ENCODE measurements around the gene TMEM245. TPM values are rescaled to one million over a fixed set of nuclear protein-coding genes. Genes with fewer than 3 reads are reported as not detected.

The TMEM245 gene
- total and polyA plus RNA-seq, 2 donors (not counting 1 experiment from before 2014, with no cell fraction given) = 6.3 to 34.3 TPM

DNA sequence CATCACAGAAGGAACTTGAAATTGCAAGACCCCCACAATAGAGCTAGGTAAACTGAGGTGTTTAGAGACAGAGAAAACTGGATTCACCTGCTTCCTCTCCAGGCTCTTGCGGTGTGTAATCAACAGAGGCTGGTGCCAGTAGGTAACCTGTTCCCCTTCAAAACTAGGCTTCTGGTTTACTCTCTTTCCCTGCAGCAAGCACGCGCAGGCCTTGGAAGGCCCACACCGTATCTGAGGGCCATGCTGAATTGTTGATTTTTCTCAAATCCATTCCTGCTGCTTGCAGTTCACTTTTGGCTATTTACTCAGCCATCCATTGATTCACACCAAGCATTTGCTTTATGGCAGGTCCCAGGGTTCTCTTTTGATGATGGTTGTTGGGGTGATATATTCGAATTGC lies 48.0 kb upstream of the TMEM245 start:
- WGBS (ENCODE audit: insufficient coverage) = 97% methylated on average over 4 of the region's 5 CpGs
- Histone ChIP-seq H3K27ac (ENCODE audit: low read length in 2 of 2) (no peak overlapping the region), H3K9ac (ENCODE audit: low read length) (no peak overlapping the region), H4K20me1 (ENCODE audit: control insufficient read depth, insufficient read depth, low read length, poor library complexity, severe bottlenecking) (no peaks in the 10 kb centered on the region), H3K4me3 (ENCODE audit: control extremely low read depth in 1 of 5, extremely low read depth in 1 of 5, insufficient read depth in 1 of 5, low read depth in 2 of 5, low read length in 4 of 5) (no peak overlapping the region), H3K79me2 (ENCODE audit: control insufficient read depth, insufficient read depth, low read length) (no peaks in the 10 kb centered on the region), H3K9me3 (ENCODE audit: control extremely low read depth in 1 of 3, control insufficient read depth in 2 of 3, insufficient read depth in 1 of 3, low read length in 2 of 3) (no peaks in the 10 kb centered on the region), H3K27me3 (replicated peaks in 1 of 4; ENCODE audit: control extremely low read depth in 1 of 4, control insufficient read depth in 3 of 4, insufficient read depth in 4 of 4, low read length in 3 of 4) (peaks cover 0 to 26% (median 20%) of the 10 kb centered on the region in 4 experiments), H2AFZ (ENCODE audit: insufficient read depth, low read depth, low read length, poor library complexity, severe bottlenecking) (no peak overlapping the region), H3K36me3 (replicated peaks in 1 of 2; ENCODE audit: control extremely low read depth in 1 of 2, control insufficient read depth in 1 of 2, extremely low read depth in 1 of 2, insufficient read depth in 2 of 2, low read length in 1 of 2) (no peaks in the 10 kb centered on the region), H3K4me1 (ENCODE audit: control insufficient read depth in 2 of 2, insufficient read depth in 2 of 2, low read length in 2 of 2) (peaks cover 0 to 5% of the 10 kb centered on the region in 2 donors), H3K4me2 (replicated peaks; ENCODE audit: low read depth, low read length, poor library complexity, severe bottlenecking) (no peak overlapping the region)
- TF ChIP-seq EZH2 (IDR thresholded peaks at IDR 0.05; ENCODE audit: borderline replicate concordance, insufficient read depth, low read depth, low read length, poor library complexity, severe bottlenecking) = no peak
- TF ChIP-seq, protein P1, sequence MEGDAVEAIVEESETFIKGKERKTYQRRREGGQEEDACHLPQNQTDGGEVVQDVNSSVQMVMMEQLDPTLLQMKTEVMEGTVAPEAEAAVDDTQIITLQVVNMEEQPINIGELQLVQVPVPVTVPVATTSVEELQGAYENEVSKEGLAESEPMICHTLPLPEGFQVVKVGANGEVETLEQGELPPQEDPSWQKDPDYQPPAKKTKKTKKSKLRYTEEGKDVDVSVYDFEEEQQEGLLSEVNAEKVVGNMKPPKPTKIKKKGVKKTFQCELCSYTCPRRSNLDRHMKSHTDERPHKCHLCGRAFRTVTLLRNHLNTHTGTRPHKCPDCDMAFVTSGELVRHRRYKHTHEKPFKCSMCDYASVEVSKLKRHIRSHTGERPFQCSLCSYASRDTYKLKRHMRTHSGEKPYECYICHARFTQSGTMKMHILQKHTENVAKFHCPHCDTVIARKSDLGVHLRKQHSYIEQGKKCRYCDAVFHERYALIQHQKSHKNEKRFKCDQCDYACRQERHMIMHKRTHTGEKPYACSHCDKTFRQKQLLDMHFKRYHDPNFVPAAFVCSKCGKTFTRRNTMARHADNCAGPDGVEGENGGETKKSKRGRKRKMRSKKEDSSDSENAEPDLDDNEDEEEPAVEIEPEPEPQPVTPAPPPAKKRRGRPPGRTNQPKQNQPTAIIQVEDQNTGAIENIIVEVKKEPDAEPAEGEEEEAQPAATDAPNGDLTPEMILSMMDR (IDR thresholded peaks at IDR 0.05) = no peak
- Mint-ChIP-seq H3K4me1 (peaks cover 9% of the 10 kb centered on the region), H3K27me3 (peaks cover 53% of the 10 kb centered on the region), H3K9me3 (ENCODE audit: insufficient read depth) (no peaks in the 10 kb centered on the region), H3K27ac (no peak overlapping the region), H3K4me3 (no peak overlapping the region)
- no peak for ATAC-seq (ENCODE audit: low read depth)
- POLR2A ChIA-PET = no interaction called here
- DNase-seq = no peak
- CTCF ChIA-PET = no interaction called here
- intact Hi-C loops (cut with micrococcal nuclease) = no loop called here

DNA sequence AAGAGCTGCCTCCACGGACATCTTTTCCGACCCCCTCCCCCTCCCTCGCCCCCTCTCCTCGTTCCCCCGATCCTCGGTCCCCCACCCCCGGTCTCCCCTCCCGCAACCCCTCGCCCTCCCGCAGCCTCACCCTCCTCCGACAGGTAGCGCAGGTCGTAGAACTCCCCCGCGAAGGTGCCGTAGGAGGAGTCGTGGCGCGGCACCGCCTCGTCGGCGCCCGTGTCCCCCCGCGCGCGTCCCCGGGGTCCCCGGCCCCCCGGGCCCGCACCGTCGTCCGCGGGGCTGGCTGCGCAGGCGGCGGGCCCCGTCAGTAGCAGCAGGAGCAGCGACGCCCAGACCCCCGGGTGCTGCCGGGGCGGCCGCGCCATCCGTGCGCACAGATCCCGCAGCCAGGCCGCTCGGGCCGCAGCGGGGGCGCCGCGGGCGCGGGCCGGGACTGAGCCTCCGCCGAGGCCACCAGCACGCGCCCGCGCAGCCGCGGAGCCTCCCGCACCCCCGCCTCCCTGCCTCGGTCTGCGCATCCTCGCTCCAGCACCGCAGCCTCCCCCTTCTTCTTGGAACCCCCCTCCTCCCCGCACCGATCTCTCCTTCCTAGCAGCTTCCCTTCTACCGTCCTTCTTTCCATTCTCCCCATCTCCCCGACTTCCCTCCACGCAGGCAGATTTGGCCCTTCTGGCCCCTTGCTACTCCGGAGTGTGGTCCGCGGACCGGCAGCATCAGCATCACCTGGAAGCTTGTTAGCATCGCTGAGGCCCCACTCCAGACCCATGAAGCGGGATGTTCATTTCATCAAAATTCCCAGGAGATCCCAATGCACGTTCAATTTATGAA lies 47.2 kb upstream of the TMEM245 start, which contains the start of gene FRRS1L:
FRRS1L (minus strand) TSS at position 479 of the 831 bp plus-strand sequence; CDS start at position 368, 111 bp downstream.
- no peak within 1 kb of the TSS for H3K9ac ChIP-seq (ENCODE audit: low read length)
- POLR2A ChIA-PET = no interaction called here

More for the DNA sequence above, 47.2 kb upstream of the TMEM245 start, which contains the start of gene FRRS1L:
- 15% methylated on average over 75 of the region's 86 CpGs for WGBS (ENCODE audit: insufficient coverage)
- Mint-ChIP-seq H3K27me3 (peaks cover 52% of the 10 kb centered on the region), H3K4me3 (no peak within 1 kb of the TSS), H3K27ac (no peak within 1 kb of the TSS), H3K4me1 (peaks cover 9% of the 10 kb centered on the region), H3K9me3 (ENCODE audit: insufficient read depth) (no peaks in the 10 kb centered on the region)
- Histone ChIP-seq H2AFZ (ENCODE audit: insufficient read depth, low read depth, low read length, poor library complexity, severe bottlenecking) (no peak within 1 kb of the TSS), H4K20me1 (ENCODE audit: control insufficient read depth, insufficient read depth, low read length, poor library complexity, severe bottlenecking) (no peaks in the 10 kb centered on the region), H3K4me3 (ENCODE audit: control extremely low read depth in 1 of 5, extremely low read depth in 1 of 5, insufficient read depth in 1 of 5, low read depth in 2 of 5, low read length in 4 of 5) (no peak within 1 kb of the TSS), H3K36me3 (replicated peaks in 1 of 2; ENCODE audit: control extremely low read depth in 1 of 2, control insufficient read depth in 1 of 2, extremely low read depth in 1 of 2, insufficient read depth in 2 of 2, low read length in 1 of 2) (no peaks in the 10 kb centered on the region), H3K79me2 (ENCODE audit: control insufficient read depth, insufficient read depth, low read length) (no peaks in the 10 kb centered on the region), H3K4me1 (ENCODE audit: control insufficient read depth in 2 of 2, insufficient read depth in 2 of 2, low read length in 2 of 2) (peaks cover 0 to 5% of the 10 kb centered on the region in 2 donors), H3K27me3 (replicated peaks in 1 of 4; ENCODE audit: control extremely low read depth in 1 of 4, control insufficient read depth in 3 of 4, insufficient read depth in 4 of 4, low read length in 3 of 4) (peaks cover 0 to 24% (median 19%) of the 10 kb centered on the region in 4 experiments), H3K27ac (ENCODE audit: low read length in 2 of 2) (no peak within 1 kb of the TSS), H3K4me2 (replicated peaks; ENCODE audit: low read depth, low read length, poor library complexity, severe bottlenecking) (no peak within 1 kb of the TSS), H3K9me3 (ENCODE audit: control extremely low read depth in 1 of 3, control insufficient read depth in 2 of 3, insufficient read depth in 1 of 3, low read length in 2 of 3) (no peaks in the 10 kb centered on the region)
- TF ChIP-seq, protein P1 (IDR thresholded peaks at IDR 0.05) = no peak
- TF ChIP-seq EZH2 (IDR thresholded peaks at IDR 0.05; ENCODE audit: borderline replicate concordance, insufficient read depth, low read depth, low read length, poor library complexity, severe bottlenecking) = no peak
- CTCF ChIA-PET = no interaction called here
- intact Hi-C loops (cut with micrococcal nuclease) = no loop called here
- DNase-seq = no peak
- ATAC-seq (ENCODE audit: low read depth) = no peak
